Heart left ventricle (tissue), 13 donors: ENCODE data around the gene NCAPG2.

ENCODE experiments used
- CTCF ChIP-seq, 12 donors: fragments of 200-600 bp; sonication (generic) in 4 of 12; IDR thresholded peaks; one replicate each; pipeline versions ENCODE4 v1.5.0 to v1.8.0; 2018 to 2022; ENCODE audit warnings: antibody characterized with exemption in 12 of 12, mild to moderate bottlenecking in 5 of 12
- POLR2A ChIP-seq, 2 donors: fragments of 450-650 bp; IDR thresholded peaks; one replicate each; pipeline ENCODE4 v1.6.1; 2017; ENCODE audit warnings: antibody characterized with exemption in 2 of 2, mild to moderate bottlenecking in 2 of 2, moderate library complexity in 2 of 2
- donor health status: ischemic (EF 13 %, LVEDD 7.1; RV severe dilation, severe dysfunction).
- donor health status: DM: no; HTN: yes; CAD: no.
- donor health status: DM: no; HTN: no; CAD: no.
- donor health status: ischemic (EF 25% LVEDD 6.9; RV normal size, moderate dysfunction).
- donor health status: ischemic (EF 25% LVEDD 5.7; RV mildly dilated, moderate dysfunction).
- donor health status: ischemic (EF 35%, LVEDD 5.7; RV mildly dilated, moderate dysfunction).
- donor health status: nonischemic (EF 11% LVEDD 7.7; RV severe dilation, severe dysfunction).
- donor health status: DM: yes; HTN: yes; CAD: no.
- donor health status: PGD.
- donor health status: ischemic (EF 29% LVEDD 5.4; RV normal size, mild dysfunction).
- donor health status: nonischemic (EF 23%, LVEDD 6.1; RV moderate dilation, normal function).

GRCh38 chr7:158603773-158604755 lies 100.5 kb downstream of the NCAPG2 start:
- TF ChIP-seq CTCF (IDR thresholded peaks at IDR 0.05) (no peak), POLR2A (IDR thresholded peaks at IDR 0.05) (no peak)
